ENCODE results near the gene ANKFN1.

GRCh38 chr17:56291226-56291805 lies 138.0 kb downstream of the ANKFN1 start:
- no peak for TF ChIP-seq CTCF (IDR thresholded peaks at IDR 0.05; ENCODE audit: insufficient read depth, low read depth, low read length)
- no peak for TF ChIP-seq EZH2 (IDR thresholded peaks at IDR 0.05; ENCODE audit: insufficient read depth, low read length)
